GM23338 (cell line): Measurements from ENCODE around the gene PLA2G5. TPM values are rescaled to one million over a fixed set of nuclear protein-coding genes. Genes with fewer than 3 reads are reported as not detected.

Experiments
- ATAC-seq: fragments of 200-7000 bp; cut with Tn5 transposase; 3 replicates; pipeline ENCODE4 v1.9.1; 2020
- DNase-seq: peaks from one replicate; pipeline ENCODE4 v3.0.0-alpha.2; 2015; ENCODE audit warnings: low spot score
- H2AFZ ChIP-seq: fragments of 200-600 bp; sonication (generic); 2 replicates; pipeline ENCODE4 v1.8.0; 2016; ENCODE audit warnings: antibody characterized with exemption, mild to moderate bottlenecking, moderate library complexity
- H3F3A ChIP-seq: fragments of 200-600 bp; sonication (generic); replicated peaks from 2 replicates; pipeline ENCODE4 v1.8.0; 2017; ENCODE audit warnings: antibody characterized with exemption, mixed run types, low read depth
- H3K27ac ChIP-seq: fragments of 200-600 bp; sonication (generic); 2 replicates; pipeline ENCODE4 v1.6.1; 2016; ENCODE audit warnings: low read depth
- H3K27me3 ChIP-seq: fragments of 200-600 bp; sonication (generic); 2 replicates; pipeline ENCODE4 v1.8.0; 2016; ENCODE audit warnings: mild to moderate bottlenecking, mixed run types, moderate library complexity; ENCODE audit not compliant: insufficient read depth
- H3K36me3 ChIP-seq: fragments of 200-600 bp; sonication (generic); 2 replicates; pipeline ENCODE4 v1.8.0; 2016; ENCODE audit warnings: mild to moderate bottlenecking; ENCODE audit not compliant: insufficient read depth
- H3K4me1 ChIP-seq: fragments of 200-600 bp; sonication (generic); 2 replicates; pipeline ENCODE4 v1.8.0; 2016; ENCODE audit warnings: mild to moderate bottlenecking, moderate library complexity; ENCODE audit not compliant: insufficient read depth
- H3K4me2 ChIP-seq: fragments of 200-600 bp; sonication (generic); 2 replicates; pipeline ENCODE4 v1.7.1; 2017; ENCODE audit warnings: mixed run types
- H3K4me3 ChIP-seq: fragments of 200-600 bp; sonication (generic); 2 replicates; pipeline ENCODE4 v1.6.1; 2016; ENCODE audit warnings: mixed run types
- H3K79me2 ChIP-seq: fragments of 200-600 bp; sonication (generic); replicated peaks from 2 replicates; pipeline ENCODE4 v1.8.0; 2017; ENCODE audit warnings: mild to moderate bottlenecking; ENCODE audit not compliant: insufficient read depth
- H3K9me2 ChIP-seq: fragments of 200-600 bp; sonication (generic); 2 replicates; pipeline ENCODE4 v1.8.0; 2017; ENCODE audit not compliant: insufficient read depth
- H4K20me1 ChIP-seq: fragments of 200-600 bp; sonication (generic); replicated peaks from 2 replicates; pipeline ENCODE4 v1.8.0; 2017; ENCODE audit warnings: mild to moderate bottlenecking; ENCODE audit not compliant: insufficient read depth
- H3K27ac Mint-ChIP-seq: 2 replicates; pipeline ENCODE4 v1.8.0; 2020; ENCODE audit warnings: inconsistent platforms, mild to moderate bottlenecking, moderate library complexity, mixed read lengths
- H3K27me3 Mint-ChIP-seq: 3 replicates; pipeline ENCODE4 v1.8.0; 2022; ENCODE audit warnings: low read depth, mild to moderate bottlenecking, moderate library complexity, mixed read lengths, inconsistent platforms; ENCODE audit not compliant: insufficient read depth, poor library complexity
- H3K36me3 Mint-ChIP-seq: 3 replicates; pipeline ENCODE4 v1.8.0; 2021; ENCODE audit warnings: low read depth, mild to moderate bottlenecking, inconsistent platforms, moderate library complexity, mixed read lengths
- H3K4me1 Mint-ChIP-seq: 3 replicates; pipeline ENCODE4 v1.8.0; 2020; ENCODE audit warnings: mild to moderate bottlenecking, inconsistent platforms, mixed read lengths
- H3K4me3 Mint-ChIP-seq: 3 replicates; pipeline ENCODE4 v1.8.0; 2021; ENCODE audit warnings: moderate library complexity, mild to moderate bottlenecking, inconsistent platforms, mixed read lengths
- H3K9me3 Mint-ChIP-seq: 3 replicates; pipeline ENCODE4 v1.8.0; 2020; ENCODE audit warnings: moderate library complexity, mild to moderate bottlenecking, inconsistent platforms, mixed read lengths
- CREB1 ChIP-seq: fragments of 250-450 bp; sonication (Bioruptor Pico); IDR thresholded peaks from 2 replicates; pipeline ENCODE4 v1.5.0; 2020; ENCODE audit warnings: low read depth, mild to moderate bottlenecking, moderate library complexity
- ETS1 ChIP-seq: IDR thresholded peaks from 2 replicates; pipeline ENCODE4 v1.6.1; 2016; ENCODE audit warnings: antibody characterized with exemption
- EZH2 ChIP-seq: fragments of 200-600 bp; sonication (generic); IDR thresholded peaks from one replicate; pipeline ENCODE4 v1.8.0; 2017; ENCODE audit warnings: antibody characterized with exemption, mild to moderate bottlenecking, low read depth; ENCODE audit not compliant: unreplicated experiment
- EZH2phosphoT487 ChIP-seq: fragments of 200-600 bp; sonication (generic); IDR thresholded peaks from one replicate; pipeline ENCODE4 v1.8.1; 2018; ENCODE audit warnings: antibody characterized with exemption; ENCODE audit not compliant: unreplicated experiment
- JUNB ChIP-seq: IDR thresholded peaks from one replicate; pipeline ENCODE4 v1.6.1; 2016; ENCODE audit warnings: antibody characterized with exemption; ENCODE audit not compliant: unreplicated experiment
- NANOG ChIP-seq: IDR thresholded peaks from 2 replicates; pipeline ENCODE4 v1.6.1; 2016; ENCODE audit warnings: antibody characterized with exemption, borderline replicate concordance
- POLR2AphosphoS5 ChIP-seq: IDR thresholded peaks from 2 replicates; pipeline ENCODE4 v1.6.1; 2016; ENCODE audit warnings: antibody characterized with exemption, low read depth
- STAT1 ChIP-seq: IDR thresholded peaks from one replicate; pipeline ENCODE4 v1.6.1; 2016; ENCODE audit warnings: antibody characterized with exemption; ENCODE audit not compliant: unreplicated experiment
- ZNF114 ChIP-seq: fragments of 250-450 bp; sonication (Bioruptor Pico); IDR thresholded peaks from 2 replicates; pipeline ENCODE4 v1.5.0; 2020; ENCODE audit warnings: mild to moderate bottlenecking, moderate library complexity
- ZNF331 ChIP-seq: fragments of 250-450 bp; sonication (Bioruptor Pico); IDR thresholded peaks from 2 replicates; pipeline ENCODE4 v1.5.0; 2020; ENCODE audit warnings: low read depth, mild to moderate bottlenecking, moderate library complexity
- polyA plus RNA-seq: library from polyadenylated mRNA; unstranded; fragments of >200 nt; fragmentation: Nextera tagmentation; extraction: Ambion mirVana; gene quantifications from 2 replicates; pipeline ENCODE4 v1.2.1, GENCODE V29; 2016
- total RNA-seq: library from RNA; depleted of rRNA; stranded (reverse); fragments of >200 nt; shearing (Covaris generic); gene quantifications from 2 replicates; pipeline ENCODE4 v1.2.3, GENCODE V29; 2014
- TF ChIP-seq, protein P1 (sequence below): IDR thresholded peaks from one replicate; pipeline ENCODE4 v1.6.1; 2018; ENCODE audit warnings: antibody characterized with exemption; ENCODE audit not compliant: unreplicated experiment
- TF ChIP-seq, protein P2 (sequence below), 2 experiments: fragments of 200-600 bp in 1 of 2; sonication (generic) in 1 of 2; conservative IDR thresholded peaks; 2 replicates each; pipeline versions ENCODE4 v1.5.1 to v1.6.1; 2016 to 2017; ENCODE audit warnings: antibody characterized with exemption in 2 of 2, low read depth in 2 of 2, mild to moderate bottlenecking in 2 of 2, moderate library complexity in 1 of 2
- TF ChIP-seq, protein P3 (sequence below): fragments of 250-450 bp; sonication (Bioruptor Pico); IDR thresholded peaks from 2 replicates; pipeline ENCODE4 v1.5.0; 2020; ENCODE audit warnings: mild to moderate bottlenecking, moderate library complexity

Gene PLA2G5
- total and polyA plus RNA-seq, 2 experiments from 2014 or later, result not detected

DNA sequence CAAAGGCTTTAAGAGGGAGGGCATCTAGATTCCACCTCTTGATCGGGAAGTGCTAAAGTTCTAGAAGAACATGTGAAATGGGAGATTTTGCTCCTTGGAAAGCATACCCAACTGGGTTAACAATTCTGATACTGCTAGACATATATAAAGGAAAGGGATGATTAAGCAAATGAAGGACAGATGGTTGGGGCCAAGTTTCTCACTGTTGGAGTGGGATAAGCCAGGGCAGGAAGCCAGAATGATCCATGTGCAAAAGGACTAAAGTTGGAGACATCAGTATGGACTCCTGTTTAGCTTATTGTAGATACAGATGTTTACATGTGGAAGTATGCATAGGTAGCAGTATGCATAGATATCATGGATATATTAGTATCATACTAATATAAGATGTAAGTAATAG, 16.8 kb downstream of the PLA2G5 start:
- no peaks in the 10 kb centered on the region for H3K9me2 ChIP-seq
- H3K4me3 ChIP-seq, result no peak overlapping the region
- Mint-ChIP-seq H3K9me3 (peaks cover 13% of the 10 kb centered on the region), H3K27ac (no peak overlapping the region), H3K27me3 (peaks cover 5% of the 10 kb centered on the region), H3K4me3 (no peak overlapping the region), H3K36me3 (no peaks in the 10 kb centered on the region), H3K4me1 (peaks cover 3% of the 10 kb centered on the region; the same call in 2 of the 3 replicates)
- no peaks in the 10 kb centered on the region for H4K20me1 ChIP-seq
- TF ChIP-seq ZNF331 (CRISPR knock-in tag) (no peak), ETS1 (no peak), EZH2phosphoT487 (no peak), CREB1 (CRISPR knock-in tag) (no peak), EZH2 (no peak), STAT1 (no peak), POLR2AphosphoS5 (no peak), JUNB (no peak), ZNF114 (CRISPR knock-in tag) (no peak), NANOG (no peak)
- TF ChIP-seq, protein P1, sequence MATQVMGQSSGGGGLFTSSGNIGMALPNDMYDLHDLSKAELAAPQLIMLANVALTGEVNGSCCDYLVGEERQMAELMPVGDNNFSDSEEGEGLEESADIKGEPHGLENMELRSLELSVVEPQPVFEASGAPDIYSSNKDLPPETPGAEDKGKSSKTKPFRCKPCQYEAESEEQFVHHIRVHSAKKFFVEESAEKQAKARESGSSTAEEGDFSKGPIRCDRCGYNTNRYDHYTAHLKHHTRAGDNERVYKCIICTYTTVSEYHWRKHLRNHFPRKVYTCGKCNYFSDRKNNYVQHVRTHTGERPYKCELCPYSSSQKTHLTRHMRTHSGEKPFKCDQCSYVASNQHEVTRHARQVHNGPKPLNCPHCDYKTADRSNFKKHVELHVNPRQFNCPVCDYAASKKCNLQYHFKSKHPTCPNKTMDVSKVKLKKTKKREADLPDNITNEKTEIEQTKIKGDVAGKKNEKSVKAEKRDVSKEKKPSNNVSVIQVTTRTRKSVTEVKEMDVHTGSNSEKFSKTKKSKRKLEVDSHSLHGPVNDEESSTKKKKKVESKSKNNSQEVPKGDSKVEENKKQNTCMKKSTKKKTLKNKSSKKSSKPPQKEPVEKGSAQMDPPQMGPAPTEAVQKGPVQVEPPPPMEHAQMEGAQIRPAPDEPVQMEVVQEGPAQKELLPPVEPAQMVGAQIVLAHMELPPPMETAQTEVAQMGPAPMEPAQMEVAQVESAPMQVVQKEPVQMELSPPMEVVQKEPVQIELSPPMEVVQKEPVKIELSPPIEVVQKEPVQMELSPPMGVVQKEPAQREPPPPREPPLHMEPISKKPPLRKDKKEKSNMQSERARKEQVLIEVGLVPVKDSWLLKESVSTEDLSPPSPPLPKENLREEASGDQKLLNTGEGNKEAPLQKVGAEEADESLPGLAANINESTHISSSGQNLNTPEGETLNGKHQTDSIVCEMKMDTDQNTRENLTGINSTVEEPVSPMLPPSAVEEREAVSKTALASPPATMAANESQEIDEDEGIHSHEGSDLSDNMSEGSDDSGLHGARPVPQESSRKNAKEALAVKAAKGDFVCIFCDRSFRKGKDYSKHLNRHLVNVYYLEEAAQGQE, result no peak
- TF ChIP-seq, protein P2, sequence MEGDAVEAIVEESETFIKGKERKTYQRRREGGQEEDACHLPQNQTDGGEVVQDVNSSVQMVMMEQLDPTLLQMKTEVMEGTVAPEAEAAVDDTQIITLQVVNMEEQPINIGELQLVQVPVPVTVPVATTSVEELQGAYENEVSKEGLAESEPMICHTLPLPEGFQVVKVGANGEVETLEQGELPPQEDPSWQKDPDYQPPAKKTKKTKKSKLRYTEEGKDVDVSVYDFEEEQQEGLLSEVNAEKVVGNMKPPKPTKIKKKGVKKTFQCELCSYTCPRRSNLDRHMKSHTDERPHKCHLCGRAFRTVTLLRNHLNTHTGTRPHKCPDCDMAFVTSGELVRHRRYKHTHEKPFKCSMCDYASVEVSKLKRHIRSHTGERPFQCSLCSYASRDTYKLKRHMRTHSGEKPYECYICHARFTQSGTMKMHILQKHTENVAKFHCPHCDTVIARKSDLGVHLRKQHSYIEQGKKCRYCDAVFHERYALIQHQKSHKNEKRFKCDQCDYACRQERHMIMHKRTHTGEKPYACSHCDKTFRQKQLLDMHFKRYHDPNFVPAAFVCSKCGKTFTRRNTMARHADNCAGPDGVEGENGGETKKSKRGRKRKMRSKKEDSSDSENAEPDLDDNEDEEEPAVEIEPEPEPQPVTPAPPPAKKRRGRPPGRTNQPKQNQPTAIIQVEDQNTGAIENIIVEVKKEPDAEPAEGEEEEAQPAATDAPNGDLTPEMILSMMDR (conservative IDR thresholded peaks at IDR 0.05; ENCODE audit: low read depth in 2 of 2), result no peak
- TF ChIP-seq, protein P3, sequence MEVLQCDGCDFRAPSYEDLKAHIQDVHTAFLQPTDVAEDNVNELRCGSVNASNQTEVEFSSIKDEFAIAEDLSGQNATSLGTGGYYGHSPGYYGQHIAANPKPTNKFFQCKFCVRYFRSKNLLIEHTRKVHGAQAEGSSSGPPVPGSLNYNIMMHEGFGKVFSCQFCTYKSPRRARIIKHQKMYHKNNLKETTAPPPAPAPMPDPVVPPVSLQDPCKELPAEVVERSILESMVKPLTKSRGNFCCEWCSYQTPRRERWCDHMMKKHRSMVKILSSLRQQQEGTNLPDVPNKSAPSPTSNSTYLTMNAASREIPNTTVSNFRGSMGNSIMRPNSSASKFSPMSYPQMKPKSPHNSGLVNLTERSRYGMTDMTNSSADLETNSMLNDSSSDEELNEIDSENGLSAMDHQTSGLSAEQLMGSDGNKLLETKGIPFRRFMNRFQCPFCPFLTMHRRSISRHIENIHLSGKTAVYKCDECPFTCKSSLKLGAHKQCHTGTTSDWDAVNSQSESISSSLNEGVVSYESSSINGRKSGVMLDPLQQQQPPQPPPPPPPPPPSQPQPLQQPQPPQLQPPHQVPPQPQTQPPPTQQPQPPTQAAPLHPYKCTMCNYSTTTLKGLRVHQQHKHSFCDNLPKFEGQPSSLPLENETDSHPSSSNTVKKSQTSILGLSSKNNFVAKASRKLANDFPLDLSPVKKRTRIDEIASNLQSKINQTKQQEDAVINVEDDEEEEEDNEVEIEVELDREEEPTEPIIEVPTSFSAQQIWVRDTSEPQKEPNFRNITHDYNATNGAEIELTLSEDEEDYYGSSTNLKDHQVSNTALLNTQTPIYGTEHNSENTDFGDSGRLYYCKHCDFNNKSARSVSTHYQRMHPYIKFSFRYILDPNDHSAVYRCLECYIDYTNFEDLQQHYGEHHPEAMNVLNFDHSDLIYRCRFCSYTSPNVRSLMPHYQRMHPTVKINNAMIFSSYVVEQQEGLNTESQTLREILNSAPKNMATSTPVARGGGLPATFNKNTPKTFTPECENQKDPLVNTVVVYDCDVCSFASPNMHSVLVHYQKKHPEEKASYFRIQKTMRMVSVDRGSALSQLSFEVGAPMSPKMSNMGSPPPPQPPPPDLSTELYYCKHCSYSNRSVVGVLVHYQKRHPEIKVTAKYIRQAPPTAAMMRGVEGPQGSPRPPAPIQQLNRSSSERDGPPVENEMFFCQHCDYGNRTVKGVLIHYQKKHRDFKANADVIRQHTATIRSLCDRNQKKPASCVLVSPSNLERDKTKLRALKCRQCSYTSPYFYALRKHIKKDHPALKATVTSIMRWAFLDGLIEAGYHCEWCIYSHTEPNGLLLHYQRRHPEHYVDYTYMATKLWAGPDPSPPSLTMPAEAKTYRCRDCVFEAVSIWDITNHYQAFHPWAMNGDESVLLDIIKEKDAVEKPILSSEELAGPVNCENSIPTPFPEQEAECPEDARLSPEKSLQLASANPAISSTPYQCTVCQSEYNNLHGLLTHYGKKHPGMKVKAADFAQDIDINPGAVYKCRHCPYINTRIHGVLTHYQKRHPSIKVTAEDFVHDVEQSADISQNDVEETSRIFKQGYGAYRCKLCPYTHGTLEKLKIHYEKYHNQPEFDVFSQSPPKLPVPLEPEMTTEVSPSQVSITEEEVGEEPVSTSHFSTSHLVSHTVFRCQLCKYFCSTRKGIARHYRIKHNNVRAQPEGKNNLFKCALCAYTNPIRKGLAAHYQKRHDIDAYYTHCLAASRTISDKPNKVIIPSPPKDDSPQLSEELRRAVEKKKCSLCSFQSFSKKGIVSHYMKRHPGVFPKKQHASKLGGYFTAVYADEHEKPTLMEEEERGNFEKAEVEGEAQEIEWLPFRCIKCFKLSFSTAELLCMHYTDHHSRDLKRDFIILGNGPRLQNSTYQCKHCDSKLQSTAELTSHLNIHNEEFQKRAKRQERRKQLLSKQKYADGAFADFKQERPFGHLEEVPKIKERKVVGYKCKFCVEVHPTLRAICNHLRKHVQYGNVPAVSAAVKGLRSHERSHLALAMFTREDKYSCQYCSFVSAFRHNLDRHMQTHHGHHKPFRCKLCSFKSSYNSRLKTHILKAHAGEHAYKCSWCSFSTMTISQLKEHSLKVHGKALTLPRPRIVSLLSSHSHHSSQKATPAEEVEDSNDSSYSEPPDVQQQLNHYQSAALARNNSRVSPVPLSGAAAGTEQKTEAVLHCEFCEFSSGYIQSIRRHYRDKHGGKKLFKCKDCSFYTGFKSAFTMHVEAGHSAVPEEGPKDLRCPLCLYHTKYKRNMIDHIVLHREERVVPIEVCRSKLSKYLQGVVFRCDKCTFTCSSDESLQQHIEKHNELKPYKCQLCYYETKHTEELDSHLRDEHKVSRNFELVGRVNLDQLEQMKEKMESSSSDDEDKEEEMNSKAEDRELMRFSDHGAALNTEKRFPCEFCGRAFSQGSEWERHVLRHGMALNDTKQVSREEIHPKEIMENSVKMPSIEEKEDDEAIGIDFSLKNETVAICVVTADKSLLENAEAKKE (CRISPR knock-in tag), result no peak
- ATAC-seq (no peak), DNase-seq (no peak)
- no peaks in the 10 kb centered on the region for H3K36me3 ChIP-seq
- no peaks in the 10 kb centered on the region for H3K79me2 ChIP-seq
- H3F3A ChIP-seq, result no peaks in the 10 kb centered on the region
- H3K4me2 ChIP-seq, result no peak overlapping the region
- H3K27me3 ChIP-seq, result no peaks in the 10 kb centered on the region
- no peaks in the 10 kb centered on the region for H3K4me1 ChIP-seq
- H3K27ac ChIP-seq, result no peak overlapping the region
- H2AFZ ChIP-seq, result no peak overlapping the region
